ELF-1 (cell line): ENCODE measurements around the gene PHACTR1.
"Not testable (repeated sequence)": the region's sequence is repeated elsewhere in the genome, so short reads cannot be mapped to it uniquely, and the experiment has no call there.

Source experiments
- DNase-seq: peaks from one replicate; pipeline ENCODE4 v3.0.0-alpha.2; 2016; ENCODE audit warnings: low read depth, low spot score

Gene PHACTR1

GRCh38 chr6:12749531-12750379 lies 33.2 kb downstream of the PHACTR1 start:
- peak; percentile 71 for DNase-seq

- no peak for DNase-seq
Measured at GRCh38 chr6:12750416-12750815, 33.8 kb downstream of the PHACTR1 start.

GRCh38 chr6:12751694-12752325 lies 35.2 kb downstream of the PHACTR1 start:
- DNase-seq = peak; percentile 60

GRCh38 chr6:12753036-12753435 lies 36.5 kb downstream of the PHACTR1 start:
- DNase-seq = no peak

GRCh38 chr6:12760226-12760625 lies 43.7 kb downstream of the PHACTR1 start:
- no peak for DNase-seq

- no peak for DNase-seq
Measured at GRCh38 chr6:12760911-12761310, 44.3 kb downstream of the PHACTR1 start.

GRCh38 chr6:12761376-12762115 lies 45.0 kb downstream of the PHACTR1 start:
- DNase-seq = no peak

GRCh38 chr6:12762731-12763434 lies 46.3 kb downstream of the PHACTR1 start:
- DNase-seq = not testable (repeated sequence)

- DNase-seq = no peak
Measured at GRCh38 chr6:12766365-12766764, 49.8 kb downstream of the PHACTR1 start.

- no peak for DNase-seq
Measured at GRCh38 chr6:12767016-12767415, 50.4 kb downstream of the PHACTR1 start.

- no peak for DNase-seq
Measured at GRCh38 chr6:12769556-12770256, 53.1 kb downstream of the PHACTR1 start.

GRCh38 chr6:12772416-12772815 lies 55.8 kb downstream of the PHACTR1 start:
- no peak for DNase-seq

GRCh38 chr6:12776291-12776690 lies 59.7 kb downstream of the PHACTR1 start:
- no peak for DNase-seq

GRCh38 chr6:12779772-12780171 lies 63.2 kb downstream of the PHACTR1 start:
- DNase-seq = no peak

GRCh38 chr6:12782136-12782535 lies 65.6 kb downstream of the PHACTR1 start:
- no peak for DNase-seq

- DNase-seq = no peak
Measured at GRCh38 chr6:12785301-12785700, 68.7 kb downstream of the PHACTR1 start.

GRCh38 chr6:12785921-12786320 lies 69.4 kb downstream of the PHACTR1 start:
- no peak for DNase-seq

GRCh38 chr6:12791371-12791770 lies 74.8 kb downstream of the PHACTR1 start:
- no peak for DNase-seq

GRCh38 chr6:12798326-12798725 lies 81.8 kb downstream of the PHACTR1 start:
- no peak for DNase-seq

- no peak for DNase-seq
Measured at GRCh38 chr6:12800120-12800519, 83.6 kb downstream of the PHACTR1 start.

- no peak for DNase-seq
Measured at GRCh38 chr6:12801141-12801540, 84.6 kb downstream of the PHACTR1 start.
